ENCODE results near the gene ENAH.

The ENAH gene

DNA sequence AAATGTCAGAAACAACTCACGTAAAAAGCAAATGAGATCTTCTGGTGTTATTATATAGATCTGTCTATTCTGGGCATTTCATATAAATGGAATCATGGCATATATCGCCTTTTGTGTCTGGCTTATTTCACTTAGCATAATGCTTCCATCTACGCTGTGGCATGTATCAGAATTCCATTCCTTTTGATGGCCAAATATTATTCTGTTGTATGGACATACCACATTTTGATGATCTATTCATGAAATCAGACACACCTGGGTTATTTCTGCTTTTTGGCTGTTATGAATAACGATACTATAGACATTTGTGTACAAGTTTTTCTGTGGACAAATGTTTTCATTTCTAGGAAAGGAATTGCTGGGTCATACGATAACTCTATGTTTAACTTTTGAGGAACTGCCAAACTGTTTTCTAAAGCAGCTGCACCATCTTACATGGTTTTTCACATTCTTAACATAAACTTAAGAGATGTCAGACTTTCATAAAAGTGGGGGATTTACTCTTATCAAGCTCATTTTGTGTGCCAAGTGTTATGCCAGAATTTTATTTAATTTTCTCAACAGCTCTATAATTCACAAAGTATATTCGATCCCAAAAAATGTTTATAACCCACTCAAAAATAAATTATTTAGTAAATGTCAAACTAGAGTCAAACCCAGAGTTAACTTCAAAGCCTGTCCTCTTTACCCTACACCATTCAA lies 7.6 kb downstream of the ENAH start:
- no peak for TF ChIP-seq TAF1 (IDR thresholded peaks at IDR 0.05; ENCODE audit: borderline replicate concordance, insufficient read depth, low read length)
- no peak for TF ChIP-seq POLR2AphosphoS5 (IDR thresholded peaks at IDR 0.05; ENCODE audit: low read depth, low read length)
- TF ChIP-seq FOXP2 (optimal IDR thresholded peaks at IDR 0.05; ENCODE audit: borderline replicate concordance, extremely low read depth, extremely low read length, insufficient read depth), result no peak

DNA sequence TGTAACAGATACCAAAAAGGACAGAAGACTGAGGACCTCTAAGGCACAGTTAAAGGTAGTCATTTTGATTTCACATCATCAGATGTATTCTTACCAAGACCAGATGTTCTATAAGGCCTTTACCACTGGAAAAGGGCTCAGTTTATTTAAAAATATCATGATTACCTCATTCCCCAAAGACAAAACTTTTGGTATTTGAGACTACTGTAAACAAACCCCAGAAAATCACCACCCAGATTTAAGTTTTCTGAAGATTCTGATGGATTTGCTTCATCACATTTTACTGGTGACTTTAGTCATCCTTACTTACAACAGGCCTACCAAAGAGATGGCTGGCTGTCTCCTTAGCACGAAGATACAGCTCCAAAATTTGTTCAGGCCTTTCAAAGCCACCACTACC lies 8.3 kb downstream of the ENAH start:
- TF ChIP-seq TAF1 (IDR thresholded peaks at IDR 0.05; ENCODE audit: borderline replicate concordance, insufficient read depth, low read length) (no peak), FOXP2 (optimal IDR thresholded peaks at IDR 0.05; ENCODE audit: borderline replicate concordance, extremely low read depth, extremely low read length, insufficient read depth) (no peak), POLR2AphosphoS5 (IDR thresholded peaks at IDR 0.05; ENCODE audit: low read depth, low read length) (no peak), SIN3A (IDR thresholded peaks at IDR 0.05; ENCODE audit: borderline replicate concordance, insufficient read depth, low read length) (no peak), REST (IDR thresholded peaks at IDR 0.05; ENCODE audit: insufficient read depth in 1 of 2, low read depth in 2 of 2, low read length in 2 of 2) (no peak)

DNA sequence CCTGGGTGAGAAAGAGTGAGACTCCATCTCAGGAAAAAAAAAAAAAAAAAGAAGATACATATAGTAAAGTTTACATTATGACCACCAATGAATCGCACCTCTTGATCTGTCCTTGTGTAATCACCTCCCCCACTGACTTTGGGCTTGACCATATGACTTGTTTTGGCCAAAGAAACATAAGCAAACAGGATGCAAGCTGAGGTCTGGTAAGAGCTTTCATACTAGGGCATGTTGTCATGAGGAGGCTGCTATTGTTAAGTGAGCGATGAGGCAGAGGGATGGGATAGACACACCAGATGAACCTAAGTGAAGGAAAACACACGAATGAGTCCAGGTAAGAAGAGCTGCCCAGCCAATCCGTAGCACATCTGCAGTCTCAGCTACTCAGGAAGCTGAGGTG lies 10.7 kb downstream of the ENAH start:
- TF ChIP-seq POLR2AphosphoS5 (IDR thresholded peaks at IDR 0.05; ENCODE audit: low read depth, low read length), result no peak
- TF ChIP-seq REST (IDR thresholded peaks at IDR 0.05; ENCODE audit: insufficient read depth in 1 of 2, low read depth in 2 of 2, low read length in 2 of 2), result no peak
- no peak for TF ChIP-seq TAF1 (IDR thresholded peaks at IDR 0.05; ENCODE audit: borderline replicate concordance, insufficient read depth, low read length)
- no peak for TF ChIP-seq SIN3A (IDR thresholded peaks at IDR 0.05; ENCODE audit: borderline replicate concordance, insufficient read depth, low read length)
- no peak for TF ChIP-seq FOXP2 (optimal IDR thresholded peaks at IDR 0.05; ENCODE audit: borderline replicate concordance, extremely low read depth, extremely low read length, insufficient read depth)

DNA sequence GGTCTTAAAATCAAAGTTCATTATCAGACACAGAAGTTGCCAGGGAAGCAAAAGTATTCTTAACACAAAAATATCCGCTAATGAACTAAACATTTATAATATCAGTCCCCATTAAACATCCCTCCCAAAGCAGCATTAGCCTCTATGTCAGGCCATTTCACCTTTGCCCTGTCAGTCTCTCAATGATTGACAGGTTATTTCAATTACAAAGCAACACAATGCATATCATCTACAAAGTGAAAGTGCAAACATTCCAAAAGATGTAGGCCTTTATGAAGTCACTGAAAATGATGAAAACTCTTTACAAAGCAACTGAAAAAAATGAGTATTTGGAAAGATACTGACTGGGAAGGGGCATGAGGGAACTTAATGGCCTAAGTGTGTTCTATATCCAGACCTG lies 14.1 kb downstream of the ENAH start:
- TF ChIP-seq POLR2AphosphoS5 (IDR thresholded peaks at IDR 0.05; ENCODE audit: low read depth, low read length) (no peak), SIN3A (IDR thresholded peaks at IDR 0.05; ENCODE audit: borderline replicate concordance, insufficient read depth, low read length) (no peak), REST (IDR thresholded peaks at IDR 0.05; ENCODE audit: insufficient read depth in 1 of 2, low read depth in 2 of 2, low read length in 2 of 2) (no peak), TAF1 (IDR thresholded peaks at IDR 0.05; ENCODE audit: borderline replicate concordance, insufficient read depth, low read length) (no peak), FOXP2 (optimal IDR thresholded peaks at IDR 0.05; ENCODE audit: borderline replicate concordance, extremely low read depth, extremely low read length, insufficient read depth) (no peak)

- TF ChIP-seq POLR2AphosphoS5 (IDR thresholded peaks at IDR 0.05; ENCODE audit: low read depth, low read length) (no peak), REST (IDR thresholded peaks at IDR 0.05; ENCODE audit: insufficient read depth in 1 of 2, low read depth in 2 of 2, low read length in 2 of 2) (no peak), FOXP2 (optimal IDR thresholded peaks at IDR 0.05; ENCODE audit: borderline replicate concordance, extremely low read depth, extremely low read length, insufficient read depth) (no peak), SIN3A (IDR thresholded peaks at IDR 0.05; ENCODE audit: borderline replicate concordance, insufficient read depth, low read length) (no peak), TAF1 (IDR thresholded peaks at IDR 0.05; ENCODE audit: borderline replicate concordance, insufficient read depth, low read length) (no peak)
These were observed 15.2 kb downstream of the ENAH start for GRCh38 chr1:225637651-225638199.
